ENCODE measurements around the gene PYGB.

PYGB gene

DNA sequence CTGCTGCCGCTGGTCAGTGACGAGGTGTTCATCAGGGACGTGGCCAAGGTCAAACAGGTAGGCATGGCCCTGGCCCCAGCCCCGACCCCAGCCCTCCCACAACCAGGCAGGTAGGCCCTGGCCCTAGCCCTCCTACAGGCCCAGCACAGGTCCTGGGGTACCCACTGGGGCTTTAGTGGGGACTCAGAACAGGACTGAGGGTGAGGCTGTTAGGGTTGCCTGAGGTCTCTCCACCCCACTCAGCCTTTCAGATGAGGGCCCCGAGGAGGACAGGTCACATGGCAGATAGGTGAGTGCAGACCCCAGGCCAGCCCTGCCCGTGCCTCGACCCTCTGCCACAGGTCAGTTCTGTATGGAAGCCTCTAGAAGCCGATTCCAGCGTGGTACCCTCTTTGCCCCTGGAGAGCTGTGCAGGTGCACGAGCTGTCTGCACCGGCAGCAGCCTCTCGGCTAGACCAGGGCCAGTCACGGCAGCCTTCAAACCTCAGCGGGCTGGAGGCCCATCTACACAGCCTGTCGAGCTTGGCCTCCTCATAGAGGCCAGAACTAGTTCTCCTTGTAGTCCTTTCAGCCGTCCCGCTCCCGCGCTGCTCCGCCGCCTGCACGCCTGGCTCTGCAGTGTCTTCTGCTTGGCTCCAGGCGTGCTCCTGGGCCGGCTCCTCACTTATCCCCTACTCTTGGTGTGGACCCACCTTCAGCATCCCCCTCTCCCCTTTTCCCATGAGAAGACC lies 35.5 kb downstream of the PYGB start:
- DNase-seq, result no peak

DNA sequence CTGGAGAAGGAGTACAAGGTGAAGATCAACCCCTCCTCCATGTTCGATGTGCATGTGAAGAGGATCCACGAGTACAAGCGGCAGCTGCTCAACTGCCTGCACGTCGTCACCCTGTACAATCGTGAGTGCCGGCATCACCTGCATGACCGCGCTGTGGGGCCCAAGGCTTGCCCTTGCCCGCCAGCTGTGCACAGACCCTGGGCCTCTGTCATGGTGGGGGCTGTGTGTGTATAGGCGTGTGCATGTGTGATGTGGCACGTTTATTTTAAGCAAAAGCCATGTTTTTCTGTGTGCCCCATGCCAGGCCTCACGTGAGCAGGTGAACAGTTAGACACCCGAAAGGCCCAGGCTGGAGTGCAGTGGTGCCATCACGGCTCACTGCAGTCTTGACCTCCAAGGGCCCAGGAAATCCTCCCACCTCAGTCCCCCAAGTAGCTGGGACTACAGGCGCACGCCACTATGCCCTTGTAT lies 36.3 kb downstream of the PYGB start:
- DNase-seq, result no peak

DNA sequence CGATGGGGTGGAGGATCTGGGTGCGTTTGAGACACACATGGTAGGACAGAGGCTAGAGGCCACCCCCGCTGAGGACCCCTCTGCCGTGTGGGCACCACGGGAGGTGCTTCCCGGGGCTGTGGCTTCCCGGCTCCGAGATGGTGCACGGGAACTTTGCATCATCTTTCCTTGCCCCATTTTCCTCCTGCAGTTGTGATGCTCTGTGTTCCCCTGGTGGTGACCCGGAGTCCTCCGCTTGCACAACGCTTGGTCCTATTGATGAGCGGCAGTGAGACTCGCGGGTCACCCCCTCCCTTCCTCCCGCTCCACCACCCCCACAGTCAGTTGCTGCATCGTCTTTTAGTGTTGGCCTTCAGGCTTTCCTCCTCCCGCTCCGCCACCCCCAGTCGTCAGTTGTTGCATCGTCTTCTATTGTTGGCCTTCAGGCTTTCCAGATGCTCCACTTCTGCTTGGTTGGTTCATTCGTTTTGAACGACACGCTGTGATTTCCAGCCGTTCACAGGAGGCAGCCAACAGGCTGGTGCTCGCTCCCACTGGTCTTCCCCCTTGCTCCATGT lies 37.3 kb downstream of the PYGB start:
- no peak for DNase-seq

DNA sequence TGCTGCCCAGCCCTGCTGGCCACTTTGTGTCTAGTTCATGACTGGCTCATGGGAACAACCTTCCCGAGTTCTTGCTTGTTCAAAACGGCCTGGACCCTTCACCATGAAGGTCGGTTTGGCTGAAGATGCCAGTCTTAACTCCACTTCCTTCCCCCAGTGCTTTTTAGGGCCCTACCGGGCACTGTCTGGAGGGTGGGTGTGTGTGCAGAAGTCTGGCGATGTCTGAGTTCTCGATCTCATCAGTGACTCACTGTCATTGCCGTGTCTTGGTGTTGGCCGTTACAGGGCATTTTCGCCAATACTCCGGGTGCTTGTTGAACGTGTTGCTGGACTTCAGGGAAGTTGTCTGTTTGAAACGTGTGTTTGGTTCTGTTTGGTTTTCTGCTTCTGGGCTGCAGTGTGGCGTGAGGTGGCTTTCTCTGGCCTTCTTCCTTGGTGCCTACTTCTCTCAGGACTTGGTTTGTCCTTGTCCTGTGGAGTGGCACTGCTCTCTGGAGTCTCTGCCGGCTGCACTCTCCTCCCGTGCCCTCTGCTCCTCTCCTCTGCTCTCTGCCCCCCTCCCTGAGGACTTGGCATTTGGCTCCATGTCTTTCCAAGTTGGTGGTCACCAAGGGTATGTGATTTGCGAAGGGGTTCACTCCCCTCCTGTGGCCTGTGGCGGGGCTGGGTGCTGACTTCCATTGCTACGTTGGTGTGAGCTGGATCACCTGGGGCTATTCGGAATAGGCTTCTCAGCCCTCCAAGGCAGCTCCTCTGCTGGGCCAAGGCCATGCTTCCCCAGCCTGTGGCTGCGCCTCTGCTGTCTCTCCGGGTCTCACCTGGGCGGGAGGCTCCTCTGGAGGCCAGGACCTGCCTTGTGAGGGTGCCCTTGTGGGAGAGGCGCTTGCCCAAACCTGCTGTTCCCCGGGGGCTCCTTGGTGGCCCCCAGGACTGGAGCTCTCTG lies 38.2 kb downstream of the PYGB start:
- DNase-seq, result no peak

DNA sequence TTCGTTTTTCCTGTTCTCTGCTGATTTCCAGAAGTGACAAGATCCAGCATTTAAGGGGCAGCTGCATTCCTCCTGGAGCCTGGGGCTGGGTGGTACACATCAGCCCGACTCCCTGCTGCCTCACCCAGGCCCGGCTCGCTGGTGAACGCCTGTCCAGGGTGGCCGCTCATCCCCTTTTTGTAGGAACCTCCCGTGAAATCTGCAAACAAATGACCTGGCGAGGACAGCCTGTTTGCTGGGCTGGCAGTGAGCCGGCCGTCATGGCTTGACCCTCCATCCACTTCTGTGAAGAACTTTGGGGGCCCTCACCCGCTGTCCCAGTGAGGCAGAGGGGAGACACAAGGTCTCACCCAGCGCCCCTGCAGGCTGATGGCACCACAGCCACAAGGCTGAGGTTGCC lies 39.0 kb downstream of the PYGB start:
- no peak for DNase-seq

DNA sequence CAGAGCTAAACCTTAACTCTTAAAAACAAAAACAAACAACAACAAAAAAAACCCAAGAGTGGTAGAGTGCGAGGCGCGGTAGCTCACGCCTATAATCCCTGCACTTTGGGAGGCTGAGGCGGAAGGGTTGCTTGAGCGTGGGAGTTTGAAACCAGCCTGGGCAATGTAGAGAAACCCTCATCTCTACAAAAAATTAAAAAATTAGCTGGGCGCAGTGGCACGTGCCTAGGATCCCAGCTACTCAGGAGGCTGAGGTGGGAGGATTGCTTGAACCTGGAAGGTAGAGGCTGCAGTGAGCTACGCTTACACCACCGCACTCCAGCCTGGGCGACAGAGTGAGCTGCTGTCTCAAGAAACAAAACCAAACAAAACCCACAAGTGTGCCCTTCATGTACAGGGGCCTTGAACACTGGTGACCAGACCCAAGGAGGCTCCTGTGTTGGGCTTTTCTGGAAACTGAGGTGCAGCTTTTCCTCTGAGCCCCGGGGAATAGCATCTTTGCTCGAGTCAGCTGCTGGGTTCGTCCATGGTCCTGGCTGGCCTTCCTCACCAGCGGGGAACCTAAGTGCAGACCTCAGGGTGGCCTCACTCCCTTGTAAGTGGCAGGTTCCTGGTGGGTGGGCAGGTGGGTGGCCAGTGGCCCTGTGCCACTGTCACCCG lies 39.9 kb downstream of the PYGB start:
- no peak for DNase-seq

DNA sequence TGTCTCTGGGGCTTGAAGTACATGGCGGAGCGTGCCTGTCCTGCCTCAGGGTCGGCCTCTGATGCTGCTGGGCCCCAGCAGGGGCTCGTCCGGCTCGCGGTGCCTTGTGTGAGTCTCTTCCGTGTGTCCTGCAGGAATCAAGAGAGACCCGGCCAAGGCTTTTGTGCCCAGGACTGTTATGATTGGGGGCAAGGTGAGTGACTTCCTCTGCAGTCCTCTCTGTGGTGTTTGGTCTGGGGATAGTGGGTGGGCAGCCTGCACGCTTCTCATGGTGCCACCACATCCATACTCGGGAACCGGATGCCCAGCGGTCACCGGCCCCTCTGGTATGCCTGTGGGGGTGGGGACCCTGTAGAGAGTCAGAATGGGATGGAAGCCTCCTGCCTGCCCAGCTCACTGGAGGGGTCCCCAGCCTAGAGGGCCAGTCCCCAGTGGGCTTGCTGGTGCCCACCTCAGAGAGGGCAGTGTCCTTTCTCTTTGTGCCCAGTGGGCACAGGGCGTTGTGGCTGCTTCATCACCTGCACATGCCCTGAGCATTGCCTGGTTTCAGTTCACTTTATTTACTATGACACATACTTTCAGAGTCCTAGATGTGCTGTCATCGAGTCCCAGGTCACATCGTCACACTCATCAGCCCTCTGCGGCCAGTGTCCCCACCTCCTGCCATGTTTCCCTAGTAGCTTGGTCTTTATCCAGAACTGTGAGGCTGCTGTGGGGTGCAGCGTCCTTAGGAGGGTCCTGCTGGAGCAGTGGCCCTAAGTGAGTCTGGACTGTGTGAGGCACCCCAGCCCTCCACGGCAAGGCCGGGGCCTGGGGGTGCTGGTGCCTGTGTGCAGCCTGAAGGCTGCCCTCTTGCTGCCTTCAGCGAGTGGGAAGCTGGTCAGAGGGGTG lies 40.7 kb downstream of the PYGB start:
- DNase-seq, result no peak

DNA sequence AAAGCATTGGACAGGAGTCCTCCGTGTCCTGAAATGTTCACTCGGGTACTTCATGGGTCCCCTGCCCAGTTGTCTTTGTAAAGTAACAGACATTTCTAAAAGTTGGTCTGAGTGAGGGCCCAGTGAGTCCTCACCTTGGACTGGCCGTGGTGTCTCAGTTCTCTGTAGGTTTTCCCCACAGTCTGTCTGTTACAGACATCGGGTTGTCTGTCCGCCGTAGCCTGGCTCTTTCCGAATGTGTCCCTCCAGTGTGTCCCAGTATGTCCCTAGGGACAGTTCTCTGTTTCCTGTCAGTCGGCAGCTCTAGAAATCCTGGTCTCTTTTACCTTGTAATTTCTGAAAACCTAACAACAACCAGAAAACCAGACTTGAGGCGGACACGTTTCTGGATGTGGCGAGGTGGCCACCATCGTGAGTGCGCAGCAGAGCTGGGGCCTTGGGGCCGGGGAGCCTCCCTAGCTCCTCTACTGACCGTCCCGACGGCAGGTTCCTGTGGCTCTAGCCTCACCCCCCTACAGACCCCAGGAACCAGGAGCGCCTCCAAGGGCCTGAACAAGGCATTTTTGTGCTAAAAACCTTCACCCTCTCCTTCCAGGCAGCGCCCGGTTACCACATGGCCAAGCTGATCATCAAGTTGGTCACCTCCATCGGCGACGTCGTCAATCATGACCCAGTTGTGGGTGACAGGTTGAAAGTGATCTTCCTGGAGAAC lies 42.2 kb downstream of the PYGB start:
- DNase-seq, result no peak

DNA sequence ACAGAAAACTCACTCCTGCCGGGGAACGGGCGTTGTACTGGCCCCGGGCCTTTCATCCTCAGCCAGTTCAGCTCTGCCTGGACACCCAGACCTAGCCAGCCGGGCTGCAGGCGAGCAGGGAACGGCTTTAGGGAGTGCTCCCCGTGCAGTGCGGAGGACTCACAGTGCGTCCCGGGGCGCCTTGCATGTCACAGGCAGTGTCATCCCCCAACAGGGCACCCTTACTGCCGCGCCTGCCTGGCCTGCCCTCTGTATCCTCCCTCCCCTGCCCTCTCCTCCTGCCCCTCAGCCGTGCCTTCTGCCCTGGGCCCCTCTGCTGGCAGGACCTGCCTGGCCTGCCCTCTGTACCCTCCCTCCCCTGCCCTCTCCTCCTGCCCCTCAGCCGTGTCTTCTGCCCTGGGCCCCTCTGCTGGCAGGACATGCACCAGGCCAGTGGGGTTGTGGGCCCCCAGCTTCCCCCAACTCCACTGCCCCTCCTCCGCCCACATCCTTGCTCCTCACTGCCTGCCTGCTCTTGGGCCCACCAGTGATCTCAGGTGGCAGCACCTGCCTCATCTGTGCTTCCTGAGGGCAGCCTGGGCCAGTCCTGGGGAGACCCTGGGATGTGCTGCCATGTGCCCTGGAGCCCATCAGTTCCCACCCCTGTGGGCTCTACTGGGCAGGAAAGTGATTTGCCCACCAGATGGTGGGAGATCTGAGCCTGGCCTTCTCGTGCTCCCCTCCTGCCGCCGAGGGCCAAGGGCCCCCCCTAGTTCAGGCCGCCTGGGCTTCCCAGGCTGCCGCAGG lies 43.0 kb downstream of the PYGB start:
- DNase-seq, result no peak

DNA sequence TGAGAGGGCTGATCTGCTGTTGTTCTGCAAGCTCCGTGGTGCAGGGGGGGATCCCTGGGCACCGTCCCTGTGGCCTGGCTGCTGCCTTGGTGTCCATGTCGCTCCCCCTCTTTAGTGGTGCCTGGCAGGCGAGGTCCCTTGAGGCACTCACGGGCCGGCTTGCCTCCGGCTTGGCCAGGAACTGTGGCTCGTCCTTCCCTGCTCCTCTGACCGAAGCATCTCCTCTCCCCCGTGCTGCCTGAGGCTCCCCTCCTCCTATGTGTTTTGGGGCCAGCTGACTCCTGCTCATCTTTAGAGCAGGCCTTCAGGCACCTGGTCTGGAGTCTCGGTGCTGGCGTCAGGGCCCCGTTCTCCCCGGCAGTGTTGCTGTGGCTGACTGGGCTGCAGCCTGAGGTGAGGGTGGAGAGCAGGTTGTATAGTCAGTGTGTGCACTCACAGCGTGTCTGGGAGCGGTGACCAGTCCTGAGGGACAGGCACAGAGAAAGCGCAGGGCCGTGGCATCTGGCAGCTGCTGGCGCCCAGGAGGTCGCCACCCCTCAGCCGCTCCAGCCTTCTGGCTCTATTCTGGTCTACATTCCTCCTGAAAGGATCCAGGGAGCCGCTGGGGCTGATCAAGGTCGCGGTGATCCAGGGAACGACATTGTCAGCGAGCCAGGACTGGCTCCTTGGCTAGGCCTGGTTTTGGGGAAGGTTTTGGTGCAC lies 43.7 kb downstream of the PYGB start:
- no peak for DNase-seq

DNA sequence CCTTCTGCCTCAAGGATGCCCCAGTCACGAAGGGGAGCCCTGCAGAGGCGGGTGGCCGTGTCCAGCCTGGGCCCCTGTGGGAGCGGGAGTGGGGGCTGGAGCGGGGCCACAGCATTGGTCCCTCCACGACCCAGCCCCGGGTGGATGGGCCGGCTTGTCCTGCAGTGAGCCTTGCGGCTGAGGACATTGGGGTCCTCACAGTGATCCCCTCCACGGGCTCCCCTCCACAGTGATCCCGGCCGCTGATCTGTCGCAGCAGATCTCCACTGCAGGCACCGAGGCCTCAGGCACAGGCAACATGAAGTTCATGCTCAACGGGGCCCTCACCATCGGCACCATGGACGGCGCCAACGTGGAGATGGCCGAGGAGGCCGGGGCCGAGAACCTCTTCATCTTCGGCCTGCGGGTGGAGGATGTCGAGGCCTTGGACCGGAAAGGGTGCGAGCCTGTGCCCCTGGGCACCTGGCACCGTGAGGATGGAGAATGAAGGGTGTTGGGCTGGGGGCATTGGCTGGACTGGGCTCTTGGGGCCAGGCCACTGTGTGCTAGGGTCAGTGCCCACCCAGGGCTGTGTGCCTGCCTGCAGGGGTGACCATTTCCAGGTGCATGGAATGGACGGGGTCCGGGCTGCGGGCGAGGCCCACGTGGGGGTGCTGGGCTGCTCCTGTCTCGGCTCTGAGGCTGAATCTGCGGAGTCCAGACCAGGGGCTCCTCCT lies 44.4 kb downstream of the PYGB start:
- no peak for DNase-seq

DNA sequence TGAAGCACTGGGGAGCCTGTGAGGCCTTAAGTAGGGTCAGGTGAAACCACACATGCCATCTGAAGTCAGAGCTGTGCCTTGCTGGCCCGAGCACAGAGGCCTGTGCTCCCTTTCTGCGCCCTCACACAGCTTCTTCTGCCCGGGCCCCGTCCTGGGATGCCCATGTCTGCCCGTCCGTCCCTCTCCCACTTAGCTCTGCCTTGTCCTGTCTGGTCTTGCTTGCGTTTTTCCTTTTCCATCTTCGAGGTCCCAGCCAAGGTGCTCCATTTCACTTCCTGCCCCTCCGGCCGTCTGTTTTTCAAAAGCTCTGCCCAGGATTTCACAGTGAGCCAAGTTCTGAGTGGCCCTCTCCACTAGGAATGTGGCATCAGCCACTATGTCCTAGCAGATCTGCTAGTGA lies 45.6 kb downstream of the PYGB start:
- no peak for DNase-seq

DNA sequence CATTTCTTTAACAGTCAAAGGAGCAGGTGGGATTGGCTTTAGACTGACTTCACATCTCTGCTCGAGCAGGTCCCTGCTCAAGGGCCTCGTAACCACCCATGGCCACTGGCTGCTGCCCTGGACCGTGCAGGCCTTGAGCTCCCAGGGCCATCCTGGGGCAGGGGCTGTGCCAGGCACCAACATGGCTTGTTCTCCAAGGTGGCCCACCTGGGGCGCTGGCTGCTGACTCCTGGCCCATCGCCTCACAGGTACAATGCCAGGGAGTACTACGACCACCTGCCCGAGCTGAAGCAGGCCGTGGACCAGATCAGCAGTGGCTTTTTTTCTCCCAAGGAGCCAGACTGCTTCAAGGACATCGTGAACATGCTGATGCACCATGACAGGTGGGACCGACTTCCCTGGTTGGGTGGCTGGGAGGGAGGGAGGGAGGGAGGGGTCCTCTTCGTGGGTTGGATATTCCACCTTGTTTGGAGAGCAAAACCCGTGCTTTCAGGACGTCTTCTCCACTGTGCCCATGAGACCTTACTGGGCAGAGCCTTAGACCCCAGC lies 46.1 kb downstream of the PYGB start:
- no peak for DNase-seq

DNA sequence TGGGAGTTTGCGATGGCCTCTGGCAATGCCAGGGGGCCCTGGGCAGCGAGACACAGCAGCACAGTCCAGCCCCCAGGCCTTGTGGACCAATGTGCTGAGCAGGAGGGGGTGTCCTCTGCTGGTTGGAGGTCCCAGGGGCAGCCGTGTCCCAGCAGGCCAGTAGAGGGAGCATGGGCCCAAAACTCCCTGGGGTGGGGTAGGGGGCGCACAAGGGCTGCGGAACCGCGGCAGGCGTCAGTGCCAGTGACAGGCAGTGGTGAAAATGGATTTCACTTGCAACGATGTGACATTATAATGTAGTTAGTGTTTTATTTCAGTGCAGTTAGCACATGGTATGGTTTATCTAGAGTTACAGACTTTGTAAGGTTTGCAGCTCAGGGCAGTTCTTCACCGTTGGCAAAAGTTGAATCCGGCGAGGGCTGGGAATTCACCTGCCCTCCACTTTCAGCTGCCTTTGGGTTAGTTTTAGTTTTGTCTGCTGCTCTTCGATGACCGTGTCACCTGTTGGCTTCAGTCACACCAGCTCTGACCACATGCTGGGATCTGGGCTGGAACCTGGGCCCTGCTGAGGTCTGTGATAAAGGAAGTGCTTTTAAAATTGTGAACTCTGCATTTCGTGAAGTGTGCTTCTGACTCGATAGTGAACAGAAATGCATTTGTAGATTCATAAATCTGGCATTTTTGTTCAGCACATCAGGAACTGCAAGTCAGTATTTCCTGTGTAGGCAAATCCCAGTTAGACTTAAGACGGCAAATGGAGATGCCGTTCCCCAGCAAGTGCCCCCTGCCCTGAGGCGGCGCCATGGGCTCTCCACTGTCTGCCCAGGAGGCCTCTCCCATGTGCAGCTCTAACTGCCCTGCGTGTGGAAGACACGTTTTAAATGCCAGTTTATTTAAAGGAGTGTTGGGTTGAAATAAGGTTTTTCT lies 46.8 kb downstream of the PYGB start:
- peak; percentile 57 for DNase-seq

DNA sequence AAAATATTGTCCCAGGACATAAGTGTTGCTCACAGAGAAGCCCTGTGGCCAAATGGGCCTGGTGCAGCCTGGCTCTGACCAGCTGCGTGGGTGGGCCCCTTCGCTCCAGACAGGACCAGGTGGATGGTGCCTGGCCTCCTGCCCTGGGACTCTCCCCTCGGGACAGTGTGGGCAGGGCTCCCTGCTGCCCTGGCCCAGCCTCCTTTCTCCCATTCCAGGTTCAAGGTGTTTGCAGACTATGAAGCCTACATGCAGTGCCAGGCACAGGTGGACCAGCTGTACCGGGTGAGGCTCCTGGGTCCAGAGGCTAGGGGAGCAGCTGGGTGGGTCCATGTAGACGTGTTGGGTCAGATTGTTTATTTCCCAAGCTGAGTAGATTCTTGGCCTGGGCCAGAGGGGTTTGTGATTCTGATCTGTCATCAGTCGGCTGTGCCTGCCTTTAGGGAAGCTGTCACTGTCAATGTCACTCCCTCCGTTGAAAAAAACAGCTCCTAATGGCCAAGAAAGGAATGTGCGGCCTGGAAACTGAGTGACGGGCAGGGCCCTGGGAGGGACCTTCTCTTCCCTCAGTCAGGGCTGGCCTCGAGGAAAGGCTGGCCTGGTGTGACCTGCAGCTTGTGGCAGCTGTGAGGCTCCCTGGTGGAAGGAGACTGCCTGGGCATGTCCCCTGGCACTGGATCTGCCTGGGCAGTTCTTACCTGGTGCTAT lies 47.7 kb downstream of the PYGB start:
- DNase-seq, result no peak

DNA sequence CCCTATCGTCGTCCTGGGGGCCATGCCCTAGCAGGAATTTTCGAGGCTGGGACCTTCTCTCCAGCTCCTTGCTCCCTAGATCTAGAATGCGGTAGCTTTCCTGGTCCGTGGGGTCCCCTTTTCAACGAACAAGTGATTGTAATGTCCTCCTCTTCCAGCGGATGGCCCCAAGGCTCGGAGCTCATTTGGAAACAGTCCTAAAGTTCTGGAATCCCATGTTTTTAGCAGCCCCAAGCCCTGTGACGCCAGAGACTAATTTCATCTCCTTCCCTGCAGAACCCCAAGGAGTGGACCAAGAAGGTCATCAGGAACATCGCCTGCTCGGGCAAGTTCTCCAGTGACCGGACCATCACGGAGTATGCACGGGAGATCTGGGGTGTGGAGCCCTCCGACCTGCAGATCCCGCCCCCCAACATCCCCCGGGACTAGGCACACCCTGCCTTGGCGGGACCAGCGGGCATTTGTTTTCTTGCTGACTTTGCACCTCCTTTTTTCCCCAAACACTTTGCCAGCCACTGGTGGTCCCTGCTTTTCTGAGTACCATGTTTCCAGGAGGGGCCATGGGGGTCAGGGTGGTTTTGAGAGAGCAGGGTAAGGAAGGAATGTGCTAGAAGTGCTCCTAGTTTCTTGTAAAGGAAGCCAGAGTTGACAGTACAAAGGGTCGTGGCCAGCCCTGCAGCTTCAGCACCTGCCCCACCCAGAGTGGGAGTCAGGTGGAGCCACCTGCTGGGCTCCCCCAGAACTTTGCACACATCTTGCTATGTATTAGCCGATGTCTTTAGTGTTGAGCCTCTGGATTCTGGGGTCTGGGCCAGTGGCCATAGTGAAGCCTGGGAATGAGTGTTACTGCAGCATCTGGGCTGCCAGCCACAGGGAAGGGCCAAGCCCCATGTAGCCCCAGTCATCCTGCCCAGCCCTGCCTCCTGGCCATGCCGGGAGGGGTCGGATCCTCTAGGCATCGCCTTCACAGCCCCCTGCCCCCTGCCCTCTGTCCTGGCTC lies 48.5 kb downstream of the PYGB start:
- no peak for DNase-seq
